Chondrocyte (in vitro differentiated cells): ENCODE results near the gene FREM3. TPM values are rescaled to one million over a fixed set of nuclear protein-coding genes. Genes with fewer than 3 reads are reported as not detected.

Experiments
- DNase-seq: peaks from one replicate; pipeline ENCODE4 v3.0.0; 2021; ENCODE audit warnings: mixed read lengths, low spot score
- H3K27ac Mint-ChIP-seq: one replicate; pipeline ENCODE4 v1.8.0; 2021; ENCODE audit warnings: mild to moderate bottlenecking, moderate library complexity, mixed read lengths; ENCODE audit not compliant: unreplicated experiment
- H3K27me3 Mint-ChIP-seq: 2 replicates; pipeline ENCODE4 v1.8.0; 2021; ENCODE audit warnings: low read depth, mixed read lengths
- H3K36me3 Mint-ChIP-seq: 2 replicates; pipeline ENCODE4 v1.8.0; 2021; ENCODE audit warnings: low read depth, mixed read lengths
- H3K4me1 Mint-ChIP-seq: 2 replicates; pipeline ENCODE4 v1.8.0; 2021; ENCODE audit warnings: low read depth, mild to moderate bottlenecking, mixed read lengths
- H3K4me3 Mint-ChIP-seq: one replicate; pipeline ENCODE4 v1.8.0; 2021; ENCODE audit warnings: mild to moderate bottlenecking, moderate library complexity, mixed read lengths; ENCODE audit not compliant: unreplicated experiment
- H3K9me3 Mint-ChIP-seq: 2 replicates; pipeline ENCODE4 v1.8.0; 2021; ENCODE audit warnings: low read depth, mixed read lengths
- total RNA-seq: library from RNA; stranded (reverse); gene quantifications from 3 replicates; pipeline ENCODE4 v1.2.1, GENCODE V29; 2021
- TF ChIP-seq, protein P1 (sequence below): fragments of 200-600 bp; sonication (generic); IDR thresholded peaks from 2 replicates; pipeline ENCODE4 v1.5.0; 2021; ENCODE audit warnings: antibody characterized with exemption, mild to moderate bottlenecking, moderate library complexity

FREM3 gene
- total RNA-seq, 1 donor from 2014 or later = not detected

GRCh38 chr4:143712155-143712550, 11.7 kb upstream of the FREM3 start:
- Mint-ChIP-seq H3K4me3 (no peak overlapping the region), H3K36me3 (no peaks in the 10 kb centered on the region), H3K27ac (no peak overlapping the region), H3K27me3 (peaks cover 17% of the 10 kb centered on the region), H3K9me3 (peaks cover 12% of the 10 kb centered on the region), H3K4me1 (no peaks in the 10 kb centered on the region)
- DNase-seq = no peak
- TF ChIP-seq, protein P1, sequence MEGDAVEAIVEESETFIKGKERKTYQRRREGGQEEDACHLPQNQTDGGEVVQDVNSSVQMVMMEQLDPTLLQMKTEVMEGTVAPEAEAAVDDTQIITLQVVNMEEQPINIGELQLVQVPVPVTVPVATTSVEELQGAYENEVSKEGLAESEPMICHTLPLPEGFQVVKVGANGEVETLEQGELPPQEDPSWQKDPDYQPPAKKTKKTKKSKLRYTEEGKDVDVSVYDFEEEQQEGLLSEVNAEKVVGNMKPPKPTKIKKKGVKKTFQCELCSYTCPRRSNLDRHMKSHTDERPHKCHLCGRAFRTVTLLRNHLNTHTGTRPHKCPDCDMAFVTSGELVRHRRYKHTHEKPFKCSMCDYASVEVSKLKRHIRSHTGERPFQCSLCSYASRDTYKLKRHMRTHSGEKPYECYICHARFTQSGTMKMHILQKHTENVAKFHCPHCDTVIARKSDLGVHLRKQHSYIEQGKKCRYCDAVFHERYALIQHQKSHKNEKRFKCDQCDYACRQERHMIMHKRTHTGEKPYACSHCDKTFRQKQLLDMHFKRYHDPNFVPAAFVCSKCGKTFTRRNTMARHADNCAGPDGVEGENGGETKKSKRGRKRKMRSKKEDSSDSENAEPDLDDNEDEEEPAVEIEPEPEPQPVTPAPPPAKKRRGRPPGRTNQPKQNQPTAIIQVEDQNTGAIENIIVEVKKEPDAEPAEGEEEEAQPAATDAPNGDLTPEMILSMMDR = no peak

GRCh38 chr4:143711543-143712154, 11.2 kb upstream of the FREM3 start:
- DNase-seq = no peak
- H3K27ac Mint-ChIP-seq = no peak overlapping the region

GRCh38 chr4:143701365-143701764, 890 bp upstream of the FREM3 start:
- Mint-ChIP-seq H3K9me3 (peaks cover 12% of the 10 kb centered on the region), H3K4me1 (peaks cover 7% of the 10 kb centered on the region), H3K27ac (no peak overlapping the region), H3K36me3 (no peaks in the 10 kb centered on the region), H3K27me3 (peaks cover 57% of the 10 kb centered on the region), H3K4me3 (no peak overlapping the region)
- DNase-seq = no peak
- TF ChIP-seq, protein P1 = no peak

More at GRCh38 chr4:143711543-143712154, 11.2 kb upstream of the FREM3 start:
- Mint-ChIP-seq H3K27me3 (peaks cover 17% of the 10 kb centered on the region), H3K36me3 (no peaks in the 10 kb centered on the region), H3K4me3 (no peak overlapping the region), H3K4me1 (no peaks in the 10 kb centered on the region), H3K9me3 (peaks cover 12% of the 10 kb centered on the region)
- TF ChIP-seq, protein P1 = no peak

- peaks cover 59% of the 10 kb centered on the region for H3K27me3 Mint-ChIP-seq
- no peak overlapping the region for H3K27ac Mint-ChIP-seq
- peaks cover 12% of the 10 kb centered on the region for H3K9me3 Mint-ChIP-seq
- peaks cover 7% of the 10 kb centered on the region for H3K4me1 Mint-ChIP-seq
- TF ChIP-seq, protein P1 = no peak
- no peaks in the 10 kb centered on the region for H3K36me3 Mint-ChIP-seq
- DNase-seq = no peak
- peak overlapping the region; percentile 42 for H3K4me3 Mint-ChIP-seq
Measured at GRCh38 chr4:143700046-143700415, 444 bp downstream of the FREM3 start.

- Mint-ChIP-seq H3K9me3 (peaks cover 12% of the 10 kb centered on the region), H3K27me3 (peaks cover 58% of the 10 kb centered on the region), H3K4me1 (peaks cover 7% of the 10 kb centered on the region), H3K27ac (no peak overlapping the region), H3K36me3 (no peaks in the 10 kb centered on the region), H3K4me3 (no peak overlapping the region)
- TF ChIP-seq, protein P1 = no peak
- no peak for DNase-seq
Measured at GRCh38 chr4:143699331-143700045, 987 bp downstream of the FREM3 start.
